ENCODE results near the gene SHB.

SHB gene

DNA sequence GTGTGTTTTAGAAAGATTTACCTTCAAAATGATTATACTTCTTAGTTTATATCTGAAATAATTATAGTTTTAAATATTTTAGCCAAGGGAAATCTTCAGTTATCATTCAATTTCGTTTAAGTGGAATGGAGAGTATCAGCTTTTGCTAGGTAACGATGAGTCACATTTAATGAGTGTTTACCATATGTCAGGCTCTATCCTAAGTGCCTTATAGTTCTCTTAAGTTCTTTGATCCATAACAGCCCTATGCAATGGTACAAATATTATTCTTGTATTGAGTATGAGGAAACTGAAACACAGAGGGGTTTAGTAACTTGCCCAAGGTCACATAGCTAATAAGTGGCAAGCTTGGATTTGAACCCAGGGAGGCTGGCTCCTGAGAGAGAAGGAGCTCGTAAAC lies 37.5 kb upstream of the SHB start:
- no peaks in the 10 kb centered on the region for H3K9me3 ChIP-seq (ENCODE audit: severe bottlenecking)
- DNase-seq (ENCODE audit: low spot score) (no peak), ATAC-seq (ENCODE audit: low read depth) (0 out of 3 replicates have a peak, but pooled peaks have one; percentile 42)
- H3K27me3 ChIP-seq (ENCODE audit: insufficient read depth, poor library complexity, severe bottlenecking), result no peaks in the 10 kb centered on the region
- no peaks in the 10 kb centered on the region for H3K4me1 ChIP-seq (ENCODE audit: insufficient read depth, poor library complexity, severe bottlenecking)
- H3K4me3 ChIP-seq (ENCODE audit: severe bottlenecking), result no peak overlapping the region
- no peak overlapping the region for H3K27ac ChIP-seq (ENCODE audit: poor library complexity, severe bottlenecking)
- no peaks in the 10 kb centered on the region for H3K36me3 ChIP-seq (ENCODE audit: low read depth)
- TF ChIP-seq, protein P1, sequence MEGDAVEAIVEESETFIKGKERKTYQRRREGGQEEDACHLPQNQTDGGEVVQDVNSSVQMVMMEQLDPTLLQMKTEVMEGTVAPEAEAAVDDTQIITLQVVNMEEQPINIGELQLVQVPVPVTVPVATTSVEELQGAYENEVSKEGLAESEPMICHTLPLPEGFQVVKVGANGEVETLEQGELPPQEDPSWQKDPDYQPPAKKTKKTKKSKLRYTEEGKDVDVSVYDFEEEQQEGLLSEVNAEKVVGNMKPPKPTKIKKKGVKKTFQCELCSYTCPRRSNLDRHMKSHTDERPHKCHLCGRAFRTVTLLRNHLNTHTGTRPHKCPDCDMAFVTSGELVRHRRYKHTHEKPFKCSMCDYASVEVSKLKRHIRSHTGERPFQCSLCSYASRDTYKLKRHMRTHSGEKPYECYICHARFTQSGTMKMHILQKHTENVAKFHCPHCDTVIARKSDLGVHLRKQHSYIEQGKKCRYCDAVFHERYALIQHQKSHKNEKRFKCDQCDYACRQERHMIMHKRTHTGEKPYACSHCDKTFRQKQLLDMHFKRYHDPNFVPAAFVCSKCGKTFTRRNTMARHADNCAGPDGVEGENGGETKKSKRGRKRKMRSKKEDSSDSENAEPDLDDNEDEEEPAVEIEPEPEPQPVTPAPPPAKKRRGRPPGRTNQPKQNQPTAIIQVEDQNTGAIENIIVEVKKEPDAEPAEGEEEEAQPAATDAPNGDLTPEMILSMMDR (IDR thresholded peaks at IDR 0.05; ENCODE audit: poor library complexity, severe bottlenecking), result no peak

DNA sequence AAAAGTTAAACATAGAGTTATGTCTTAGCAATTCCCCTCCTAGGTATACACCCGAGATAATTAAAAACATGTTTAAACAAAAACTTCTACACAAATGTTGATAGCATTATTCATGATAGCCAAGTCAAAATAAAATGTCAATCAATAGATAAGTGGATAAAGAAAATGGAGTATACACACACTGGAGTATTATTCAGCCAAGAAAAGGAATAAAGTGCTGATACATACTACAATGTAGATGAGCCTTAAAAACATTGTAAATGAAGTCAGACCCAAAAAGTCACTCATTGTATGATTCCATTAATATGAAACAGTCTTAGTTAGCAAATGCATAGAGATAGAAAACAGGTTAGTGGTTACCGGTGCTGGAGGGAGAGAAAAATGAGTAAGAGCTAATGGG lies 34.3 kb upstream of the SHB start:
- no peaks in the 10 kb centered on the region for H3K27me3 ChIP-seq (ENCODE audit: insufficient read depth, poor library complexity, severe bottlenecking)
- ATAC-seq (ENCODE audit: low read depth) (no peak), DNase-seq (ENCODE audit: low spot score) (no peak)
- H3K9me3 ChIP-seq (ENCODE audit: severe bottlenecking), result no peaks in the 10 kb centered on the region
- H3K27ac ChIP-seq (ENCODE audit: poor library complexity, severe bottlenecking), result no peak overlapping the region
- TF ChIP-seq, protein P1 (IDR thresholded peaks at IDR 0.05; ENCODE audit: poor library complexity, severe bottlenecking), result no peak
- H3K4me3 ChIP-seq (ENCODE audit: severe bottlenecking), result no peak overlapping the region
- no peaks in the 10 kb centered on the region for H3K4me1 ChIP-seq (ENCODE audit: insufficient read depth, poor library complexity, severe bottlenecking)
- H3K36me3 ChIP-seq (ENCODE audit: low read depth), result no peaks in the 10 kb centered on the region

GRCh38 chr9:38101423-38101822 lies 32.4 kb upstream of the SHB start:
- ATAC-seq (ENCODE audit: low read depth), result no peak
- H3K4me3 ChIP-seq (ENCODE audit: severe bottlenecking), result no peak overlapping the region
- H3K27me3 ChIP-seq (ENCODE audit: insufficient read depth, poor library complexity, severe bottlenecking), result no peaks in the 10 kb centered on the region
- DNase-seq (ENCODE audit: low spot score), result no peak
- no peaks in the 10 kb centered on the region for H3K36me3 ChIP-seq (ENCODE audit: low read depth)
- no peaks in the 10 kb centered on the region for H3K9me3 ChIP-seq (ENCODE audit: severe bottlenecking)
- TF ChIP-seq, protein P1 (IDR thresholded peaks at IDR 0.05; ENCODE audit: poor library complexity, severe bottlenecking), result no peak
- H3K27ac ChIP-seq (ENCODE audit: poor library complexity, severe bottlenecking), result no peak overlapping the region
- H3K4me1 ChIP-seq (ENCODE audit: insufficient read depth, poor library complexity, severe bottlenecking), result peaks cover 5% of the 10 kb centered on the region

GRCh38 chr9:38096238-38096805 lies 27.3 kb upstream of the SHB start:
- ATAC-seq (ENCODE audit: low read depth), result peak; percentile 98
- H3K4me1 ChIP-seq (ENCODE audit: insufficient read depth, poor library complexity, severe bottlenecking), result peaks cover 6% of the 10 kb centered on the region
- H3K36me3 ChIP-seq (ENCODE audit: low read depth), result no peaks in the 10 kb centered on the region

DNA sequence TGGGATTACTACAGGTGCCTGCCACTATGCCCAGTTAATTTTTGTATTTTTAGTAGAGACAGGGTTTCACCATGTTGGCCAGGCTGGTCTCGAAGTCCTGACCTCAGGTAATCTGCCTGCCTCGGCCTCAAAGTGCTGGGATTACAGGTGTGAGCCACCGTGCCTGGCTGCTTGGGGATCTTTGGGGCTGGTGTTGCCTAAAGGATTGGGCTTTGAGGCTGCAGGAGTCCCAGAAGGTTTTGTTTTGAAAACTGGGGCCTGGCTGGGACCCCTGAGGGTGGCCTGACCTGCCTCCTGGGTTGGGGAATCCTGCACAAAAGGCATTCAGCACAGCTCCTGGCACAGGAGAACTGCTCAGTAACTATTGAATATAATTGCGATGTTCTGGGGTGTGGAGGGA lies 25.1 kb upstream of the SHB start:
- DNase-seq (ENCODE audit: low spot score) (no peak), ATAC-seq (ENCODE audit: low read depth) (no peak)
- H3K4me3 ChIP-seq (ENCODE audit: severe bottlenecking), result no peak overlapping the region
- no peaks in the 10 kb centered on the region for H3K9me3 ChIP-seq (ENCODE audit: severe bottlenecking)
- H3K36me3 ChIP-seq (ENCODE audit: low read depth), result no peaks in the 10 kb centered on the region
- TF ChIP-seq, protein P1 (IDR thresholded peaks at IDR 0.05; ENCODE audit: poor library complexity, severe bottlenecking), result no peak
- no peaks in the 10 kb centered on the region for H3K27me3 ChIP-seq (ENCODE audit: insufficient read depth, poor library complexity, severe bottlenecking)
- H3K4me1 ChIP-seq (ENCODE audit: insufficient read depth, poor library complexity, severe bottlenecking), result peaks cover 6% of the 10 kb centered on the region
- no peak overlapping the region for H3K27ac ChIP-seq (ENCODE audit: poor library complexity, severe bottlenecking)

More at GRCh38 chr9:38096238-38096805, 27.3 kb upstream of the SHB start:
- no peaks in the 10 kb centered on the region for H3K9me3 ChIP-seq (ENCODE audit: severe bottlenecking)
- H3K27me3 ChIP-seq (ENCODE audit: insufficient read depth, poor library complexity, severe bottlenecking), result no peaks in the 10 kb centered on the region
- H3K27ac ChIP-seq (ENCODE audit: poor library complexity, severe bottlenecking), result peak overlapping the region; percentile 1
- no peak overlapping the region for H3K4me3 ChIP-seq (ENCODE audit: severe bottlenecking)
- TF ChIP-seq, protein P1 (IDR thresholded peaks at IDR 0.05; ENCODE audit: poor library complexity, severe bottlenecking), result no peak
- peak; percentile 91 for DNase-seq (ENCODE audit: low spot score)

Data from RWPE2 (cell line).